ENCODE results near the gene PDS5B. TPM values are rescaled to one million over a fixed set of nuclear protein-coding genes. Genes with fewer than 3 reads are reported as not detected.
"Not testable (repeated sequence)": the region's sequence is repeated elsewhere in the genome, so short reads cannot be mapped to it uniquely, and the experiment has no call there.

Gene PDS5B
- total and polyA plus RNA-seq, 2 experiments from 2014 or later: 43.9 to 46.5 TPM

GRCh38 chr13:32826372-32826771 is 240.1 kb downstream of the PDS5B start:
- ATAC-seq; H3K4me1 ChIP-seq (ENCODE audit: insufficient read depth); H3K79me2 ChIP-seq (replicated peaks; ENCODE audit: insufficient read depth); H3K4me3 Mint-ChIP-seq; H3K27ac Mint-ChIP-seq; H3K36me3 Mint-ChIP-seq (ENCODE audit: low read depth); H3K4me3 ChIP-seq; H3K9me3 Mint-ChIP-seq; H3K27me3 Mint-ChIP-seq (ENCODE audit: insufficient read depth, low read depth, poor library complexity); H3K36me3 ChIP-seq (ENCODE audit: insufficient read depth); H3K27me3 ChIP-seq (ENCODE audit: insufficient read depth); H3K27ac ChIP-seq (ENCODE audit: low read depth); H4K20me1 ChIP-seq (replicated peaks; ENCODE audit: insufficient read depth); H3K9me2 ChIP-seq (ENCODE audit: insufficient read depth); H2AFZ ChIP-seq; DNase-seq (ENCODE audit: low spot score); H3K4me2 ChIP-seq; H3F3A ChIP-seq (replicated peaks; ENCODE audit: low read depth): not testable (repeated sequence)
- H3K4me1 Mint-ChIP-seq: peaks cover 25% of the 10 kb centered on the region

Small RNA genes within 50 kb of the gene (small RNA-seq; reads per million reads assigned to genes)
- gene RNY1P4 (ENCODE audit: low replicate concordance): not detected

Other genes starting within 250 kb of the PDS5B start
- gene N4BP2L1, start 158.3 kb upstream of the PDS5B start, total RNA-seq (2014; rRNA removed; shearing (Covaris generic)): 3.0 and 4.1 TPM in 2 replicates
- gene N4BP2L1, start 158.3 kb upstream of the PDS5B start, polyA plus RNA-seq (2016; fragmentation: Nextera tagmentation; extraction: Ambion mirVana): 1.8 and 3.3 TPM in 2 replicates
- gene N4BP2L2, start 47.7 kb upstream of the PDS5B start, total RNA-seq (2014; rRNA removed; shearing (Covaris generic)): 63.1 and 82.5 TPM in 2 replicates
- gene N4BP2L2, start 47.7 kb upstream of the PDS5B start, polyA plus RNA-seq (2016; fragmentation: Nextera tagmentation; extraction: Ambion mirVana): 149 and 160 TPM in 2 replicates

All from GM23338 (cell line).